HG02981 (cell line): ENCODE measurements around the gene STT3A.
"Not testable (repeated sequence)": the region's sequence is repeated elsewhere in the genome, so short reads cannot be mapped to it uniquely, and the experiment has no call there.

Source experiments
- ATAC-seq: cut with Tn5 transposase; IDR thresholded peaks from one replicate; pipeline ENCODE4 v1.9.1; 2021; ENCODE audit warnings: mild to moderate bottlenecking, moderate library complexity; ENCODE audit not compliant: unreplicated experiment

STT3A gene

GRCh38 chr11:125592305-125593113 is at the start of gene STT3A:
TSS of gene STT3A (plus strand) at chr11:125592852. CDS start at chr11:125595916, 3,064 bp downstream.
- peak; percentile 97 for ATAC-seq

- ATAC-seq = no peak
These were observed 41.9 kb upstream of the STT3A start for GRCh38 chr11:125550780-125551179.

GRCh38 chr11:125551835-125552342 is 40.8 kb upstream of the STT3A start:
- no peak for ATAC-seq

- ATAC-seq = no peak
These were observed 39.7 kb upstream of the STT3A start for GRCh38 chr11:125552927-125553326.

GRCh38 chr11:125553357-125553756 is 39.3 kb upstream of the STT3A start:
- ATAC-seq = no peak

GRCh38 chr11:125554038-125554437 is 38.6 kb upstream of the STT3A start:
- ATAC-seq = no peak

GRCh38 chr11:125559888-125560287 is 32.8 kb upstream of the STT3A start:
- no peak for ATAC-seq

- ATAC-seq = no peak
These were observed 30.7 kb upstream of the STT3A start for GRCh38 chr11:125561924-125562323.

GRCh38 chr11:125562430-125562829 is 30.2 kb upstream of the STT3A start:
- no peak for ATAC-seq

GRCh38 chr11:125564357-125564756 is 28.3 kb upstream of the STT3A start:
- no peak for ATAC-seq

- no peak for ATAC-seq
These were observed 26.4 kb upstream of the STT3A start for GRCh38 chr11:125566235-125566634.

GRCh38 chr11:125568970-125569914 is 23.4 kb upstream of the STT3A start, which contains the start of gene EI24:
TSS of gene EI24 (plus strand) at chr11:125569477. CDS start at chr11:125572528, 3,051 bp downstream.
- peak; percentile 93 for ATAC-seq

GRCh38 chr11:125569915-125570621 is 22.6 kb upstream of the STT3A start:
- peak; percentile 38 for ATAC-seq

GRCh38 chr11:125570952-125571351 is 21.7 kb upstream of the STT3A start:
- ATAC-seq = no peak

GRCh38 chr11:125572916-125573315 is 19.7 kb upstream of the STT3A start:
- ATAC-seq = no peak

- not testable (repeated sequence) for ATAC-seq
These were observed 15.5 kb upstream of the STT3A start for GRCh38 chr11:125577181-125577580.

GRCh38 chr11:125578783-125579182 is 13.9 kb upstream of the STT3A start:
- ATAC-seq = no peak

- no peak for ATAC-seq
These were observed 12.8 kb upstream of the STT3A start for GRCh38 chr11:125579811-125580210.

- no peak for ATAC-seq
These were observed 9.2 kb upstream of the STT3A start for GRCh38 chr11:125583496-125583895.

- no peak for ATAC-seq
These were observed 7.2 kb upstream of the STT3A start for GRCh38 chr11:125585487-125585886.

- no peak for ATAC-seq
These were observed 6.0 kb upstream of the STT3A start for GRCh38 chr11:125586623-125587022.
